H1 (cell line): ENCODE data around the gene COL28A1. TPM values are rescaled to one million over a fixed set of nuclear protein-coding genes. Genes with fewer than 3 reads are reported as not detected.

Source experiments
- ATF3 ChIP-seq: IDR thresholded peaks from 2 replicates; pipeline ENCODE4 v1.6.1; 2011; ENCODE audit warnings: low read depth, mild to moderate bottlenecking, low read length; ENCODE audit not compliant: insufficient read depth
- BACH1 ChIP-seq: IDR thresholded peaks from 2 replicates; pipeline ENCODE4 v1.6.1; 2012; ENCODE audit warnings: low read length, improper control_type of control experiment
- KDM1A ChIP-seq: fragments of 200-600, 300-600 bp; sonication (generic); IDR thresholded peaks from 2 replicates; pipeline ENCODE4 v1.7.1; 2016; ENCODE audit warnings: mild to moderate bottlenecking, low read length, borderline replicate concordance
- polyA plus RNA-seq, 7 experiments: library from polyadenylated mRNA; depleted of rRNA in 3 of 7; stranded (reverse) in 5 of 7; unstranded in 2 of 7; fragments of >200 nt in 5 of 7; fragments of 200-250 nt in 2 of 7; gene quantifications; 1 replicate in 5 of 7; 2 replicates in 1 of 7; 4 replicates in 1 of 7; pipeline versions ENCODE4 v1.2.1 to v1.2.3, GENCODE V29; 2011 to 2013; ENCODE audit warnings: missing spikeins in 2 of 7, mixed read lengths in 2 of 7
- total RNA-seq: library from RNA; stranded (reverse); fragmentation: NEBNext Ultra II Directional; extraction: Animal tissue kit (Norgen Biotek cat#: 25700); gene quantifications from 2 replicates; pipeline ENCODE4 v1.2.1, GENCODE V29; 2021
- TF ChIP-seq, protein P1 (sequence below): fragments of 300-600 bp; sonication (generic); IDR thresholded peaks from 2 replicates; pipeline ENCODE4 v1.7.1; 2012; ENCODE audit warnings: low read length, moderate library complexity, mild to moderate bottlenecking, inconsistent platforms; ENCODE audit not compliant: insufficient replicate concordance

Gene COL28A1
- total and polyA plus RNA-seq, 2 of the 8 experiments (the other 6 are each of a cell fraction or from before 2014, with no cell fraction given) = 0.22 to 0.38 TPM

- TF ChIP-seq, protein P1, sequence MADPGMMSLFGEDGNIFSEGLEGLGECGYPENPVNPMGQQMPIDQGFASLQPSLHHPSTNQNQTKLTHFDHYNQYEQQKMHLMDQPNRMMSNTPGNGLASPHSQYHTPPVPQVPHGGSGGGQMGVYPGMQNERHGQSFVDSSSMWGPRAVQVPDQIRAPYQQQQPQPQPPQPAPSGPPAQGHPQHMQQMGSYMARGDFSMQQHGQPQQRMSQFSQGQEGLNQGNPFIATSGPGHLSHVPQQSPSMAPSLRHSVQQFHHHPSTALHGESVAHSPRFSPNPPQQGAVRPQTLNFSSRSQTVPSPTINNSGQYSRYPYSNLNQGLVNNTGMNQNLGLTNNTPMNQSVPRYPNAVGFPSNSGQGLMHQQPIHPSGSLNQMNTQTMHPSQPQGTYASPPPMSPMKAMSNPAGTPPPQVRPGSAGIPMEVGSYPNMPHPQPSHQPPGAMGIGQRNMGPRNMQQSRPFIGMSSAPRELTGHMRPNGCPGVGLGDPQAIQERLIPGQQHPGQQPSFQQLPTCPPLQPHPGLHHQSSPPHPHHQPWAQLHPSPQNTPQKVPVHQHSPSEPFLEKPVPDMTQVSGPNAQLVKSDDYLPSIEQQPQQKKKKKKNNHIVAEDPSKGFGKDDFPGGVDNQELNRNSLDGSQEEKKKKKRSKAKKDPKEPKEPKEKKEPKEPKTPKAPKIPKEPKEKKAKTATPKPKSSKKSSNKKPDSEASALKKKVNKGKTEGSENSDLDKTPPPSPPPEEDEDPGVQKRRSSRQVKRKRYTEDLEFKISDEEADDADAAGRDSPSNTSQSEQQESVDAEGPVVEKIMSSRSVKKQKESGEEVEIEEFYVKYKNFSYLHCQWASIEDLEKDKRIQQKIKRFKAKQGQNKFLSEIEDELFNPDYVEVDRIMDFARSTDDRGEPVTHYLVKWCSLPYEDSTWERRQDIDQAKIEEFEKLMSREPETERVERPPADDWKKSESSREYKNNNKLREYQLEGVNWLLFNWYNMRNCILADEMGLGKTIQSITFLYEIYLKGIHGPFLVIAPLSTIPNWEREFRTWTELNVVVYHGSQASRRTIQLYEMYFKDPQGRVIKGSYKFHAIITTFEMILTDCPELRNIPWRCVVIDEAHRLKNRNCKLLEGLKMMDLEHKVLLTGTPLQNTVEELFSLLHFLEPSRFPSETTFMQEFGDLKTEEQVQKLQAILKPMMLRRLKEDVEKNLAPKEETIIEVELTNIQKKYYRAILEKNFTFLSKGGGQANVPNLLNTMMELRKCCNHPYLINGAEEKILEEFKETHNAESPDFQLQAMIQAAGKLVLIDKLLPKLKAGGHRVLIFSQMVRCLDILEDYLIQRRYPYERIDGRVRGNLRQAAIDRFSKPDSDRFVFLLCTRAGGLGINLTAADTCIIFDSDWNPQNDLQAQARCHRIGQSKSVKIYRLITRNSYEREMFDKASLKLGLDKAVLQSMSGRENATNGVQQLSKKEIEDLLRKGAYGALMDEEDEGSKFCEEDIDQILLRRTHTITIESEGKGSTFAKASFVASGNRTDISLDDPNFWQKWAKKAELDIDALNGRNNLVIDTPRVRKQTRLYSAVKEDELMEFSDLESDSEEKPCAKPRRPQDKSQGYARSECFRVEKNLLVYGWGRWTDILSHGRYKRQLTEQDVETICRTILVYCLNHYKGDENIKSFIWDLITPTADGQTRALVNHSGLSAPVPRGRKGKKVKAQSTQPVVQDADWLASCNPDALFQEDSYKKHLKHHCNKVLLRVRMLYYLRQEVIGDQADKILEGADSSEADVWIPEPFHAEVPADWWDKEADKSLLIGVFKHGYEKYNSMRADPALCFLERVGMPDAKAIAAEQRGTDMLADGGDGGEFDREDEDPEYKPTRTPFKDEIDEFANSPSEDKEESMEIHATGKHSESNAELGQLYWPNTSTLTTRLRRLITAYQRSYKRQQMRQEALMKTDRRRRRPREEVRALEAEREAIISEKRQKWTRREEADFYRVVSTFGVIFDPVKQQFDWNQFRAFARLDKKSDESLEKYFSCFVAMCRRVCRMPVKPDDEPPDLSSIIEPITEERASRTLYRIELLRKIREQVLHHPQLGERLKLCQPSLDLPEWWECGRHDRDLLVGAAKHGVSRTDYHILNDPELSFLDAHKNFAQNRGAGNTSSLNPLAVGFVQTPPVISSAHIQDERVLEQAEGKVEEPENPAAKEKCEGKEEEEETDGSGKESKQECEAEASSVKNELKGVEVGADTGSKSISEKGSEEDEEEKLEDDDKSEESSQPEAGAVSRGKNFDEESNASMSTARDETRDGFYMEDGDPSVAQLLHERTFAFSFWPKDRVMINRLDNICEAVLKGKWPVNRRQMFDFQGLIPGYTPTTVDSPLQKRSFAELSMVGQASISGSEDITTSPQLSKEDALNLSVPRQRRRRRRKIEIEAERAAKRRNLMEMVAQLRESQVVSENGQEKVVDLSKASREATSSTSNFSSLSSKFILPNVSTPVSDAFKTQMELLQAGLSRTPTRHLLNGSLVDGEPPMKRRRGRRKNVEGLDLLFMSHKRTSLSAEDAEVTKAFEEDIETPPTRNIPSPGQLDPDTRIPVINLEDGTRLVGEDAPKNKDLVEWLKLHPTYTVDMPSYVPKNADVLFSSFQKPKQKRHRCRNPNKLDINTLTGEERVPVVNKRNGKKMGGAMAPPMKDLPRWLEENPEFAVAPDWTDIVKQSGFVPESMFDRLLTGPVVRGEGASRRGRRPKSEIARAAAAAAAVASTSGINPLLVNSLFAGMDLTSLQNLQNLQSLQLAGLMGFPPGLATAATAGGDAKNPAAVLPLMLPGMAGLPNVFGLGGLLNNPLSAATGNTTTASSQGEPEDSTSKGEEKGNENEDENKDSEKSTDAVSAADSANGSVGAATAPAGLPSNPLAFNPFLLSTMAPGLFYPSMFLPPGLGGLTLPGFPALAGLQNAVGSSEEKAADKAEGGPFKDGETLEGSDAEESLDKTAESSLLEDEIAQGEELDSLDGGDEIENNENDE = no peak
- no peak for TF ChIP-seq BACH1
- no peak for TF ChIP-seq KDM1A
- TF ChIP-seq ATF3 = no peak
These were observed 12.7 kb upstream of the COL28A1 start (continued) for GRCh38 chr7:7548407-7548806.
